HCT116 (cell line): ENCODE measurements around the gene FRMD4B. TPM values are rescaled to one million over a fixed set of nuclear protein-coding genes. Genes with fewer than 3 reads are reported as not detected.

Experiments
- ATAC-seq: fragments of 200-7000 bp; cut with Tn5 transposase; 2 replicates; pipeline ENCODE4 v1.9.1; 2020; ENCODE audit warnings: mild to moderate bottlenecking, moderate library complexity
- BruUV-seq: library from RNA; stranded (reverse); fragments of 400-500 nt; replicated peaks from 2 replicates; lab custom pipeline; 2021; lab: Mats Ljungman, UMichigan
- CTCF ChIA-PET: fragments of 300-600 bp; sonication (Branson Sonifier 250); formaldehyde crosslinking; loops from one replicate; lab custom pipeline; 2021; ENCODE audit warnings: antibody characterized with exemption; lab: Charles Lee
- POLR2A ChIA-PET: fragments of 300-600, 350-600 bp; sonication (Branson Sonifier 250); formaldehyde crosslinking; loops from one replicate; lab custom pipeline; 2021; ENCODE audit warnings: antibody characterized with exemption; lab: Charles Lee
- RAD21 ChIA-PET, 2 experiments: fragments of 300-600 bp; sonication (Branson Sonifier 250); formaldehyde crosslinking; loops; one replicate each; lab custom pipeline; 2023; ENCODE audit warnings: low total read pairs in 2 of 2; ENCODE audit not compliant: uncharacterized antibody in 2 of 2, unreplicated experiment in 2 of 2, low non-redundant PET in 1 of 2; lab: Charles Lee
- DNase-seq: peaks from one replicate; pipeline ENCODE4 v3.0.0-alpha.2; 2010; ENCODE audit warnings: low read depth, low spot score
- H2AFZ ChIP-seq: fragments of 200-600 bp; shearing (Covaris generic), sonication (generic); 2 replicates; pipeline ENCODE4 v1.6.1; 2017; ENCODE audit warnings: low read depth, mixed run types, mixed read lengths, antibody characterized with exemption, low read length; ENCODE audit not compliant: poor library complexity, severe bottlenecking
- H3K27ac ChIP-seq: 2 replicates; pipeline ENCODE4 v1.5.1; 2012; ENCODE audit warnings: low read depth, low read length
- H3K27me3 ChIP-seq: fragments of 200-600 bp; sonication (generic); 2 replicates; pipeline ENCODE4 v1.6.1; 2016; ENCODE audit warnings: mixed run types, low read length, mixed read lengths; ENCODE audit not compliant: insufficient read depth
- H3K36me3 ChIP-seq, 2 experiments: fragments of 200-500 bp in 1 of 2; fragments of 200-600 bp in 1 of 2; sonication (Bioruptor generic) in 1 of 2; sonication (generic) in 1 of 2; 2 replicates each; pipeline versions ENCODE4 v1.5.1 to v1.6.1; 2014 to 2016; ENCODE audit warnings: low read length in 2 of 2, inconsistent platforms in 1 of 2, mixed read lengths in 1 of 2, mixed run types in 1 of 2; ENCODE audit not compliant: insufficient read depth in 2 of 2, control insufficient read depth in 1 of 2
- H3K4me1 ChIP-seq, 2 experiments: fragments of 200-600 bp in 1 of 2; sonication (generic) in 1 of 2; 2 replicates each; pipeline versions ENCODE4 v1.5.1 to v1.6.1; 2012 to 2017; ENCODE audit warnings: low read length in 2 of 2, inconsistent platforms in 1 of 2, mild to moderate bottlenecking in 1 of 2, mixed read lengths in 1 of 2, mixed run types in 1 of 2, moderate library complexity in 1 of 2; ENCODE audit not compliant: insufficient read depth in 2 of 2, control insufficient read depth in 1 of 2
- H3K4me2 ChIP-seq: fragments of 200-600 bp; sonication (generic); 2 replicates; pipeline ENCODE4 v1.6.1; 2017; ENCODE audit warnings: mixed run types, low read length, mixed read lengths
- H3K4me3 ChIP-seq, 2 experiments: fragments of 200-600 bp in 1 of 2; sonication (generic) in 1 of 2; replicated peaks in 1 of 2; 2 replicates each; pipeline ENCODE4 v1.5.1; 2011 to 2016; ENCODE audit warnings: low read length in 2 of 2, control low read depth in 1 of 2, low read depth in 1 of 2, mild to moderate bottlenecking in 1 of 2, mixed read lengths in 1 of 2, mixed run types in 1 of 2
- H3K79me2 ChIP-seq: fragments of 200-600 bp; sonication (generic); 2 replicates; pipeline ENCODE4 v1.6.1; 2017; ENCODE audit warnings: mild to moderate bottlenecking, mixed run types, low read length, moderate library complexity, mixed read lengths; ENCODE audit not compliant: insufficient read depth
- H3K9ac ChIP-seq: fragments of 200-600 bp; sonication (generic); 2 replicates; pipeline ENCODE4 v1.6.1; 2016; ENCODE audit warnings: low read length, mixed read lengths
- H3K9me2 ChIP-seq: fragments of 200-600 bp; sonication (generic), shearing (Covaris generic); 2 replicates; pipeline ENCODE4 v1.6.1; 2017; ENCODE audit warnings: mixed run types, mild to moderate bottlenecking, moderate library complexity; ENCODE audit not compliant: insufficient read depth
- H3K9me3 ChIP-seq, 2 experiments: fragments of 200-500 bp in 1 of 2; fragments of 200-600 bp in 1 of 2; sonication (Bioruptor generic) in 1 of 2; sonication (generic) in 1 of 2; 2 replicates each; pipeline ENCODE4 v1.6.1; 2014 to 2017; ENCODE audit warnings: low read length in 2 of 2, mixed read lengths in 2 of 2, inconsistent platforms in 1 of 2, low read depth in 1 of 2, mild to moderate bottlenecking in 1 of 2, mixed run types in 1 of 2, moderate library complexity in 1 of 2; ENCODE audit not compliant: control insufficient read depth in 1 of 2, insufficient read depth in 1 of 2
- H4K20me1 ChIP-seq: fragments of 200-600 bp; sonication (generic), shearing (Covaris generic); 2 replicates; pipeline ENCODE4 v1.6.1; 2017; ENCODE audit warnings: mixed run types, mild to moderate bottlenecking, moderate library complexity; ENCODE audit not compliant: insufficient read depth
- EGR1 ChIP-seq: IDR thresholded peaks from 2 replicates; pipeline ENCODE4 v1.6.1; 2012; ENCODE audit warnings: low read depth
- EZH2 ChIP-seq: fragments of 200-600 bp; sonication (generic); IDR thresholded peaks from 2 replicates; pipeline ENCODE4 v1.6.1; 2017; ENCODE audit warnings: antibody characterized with exemption, mixed run types
- EZH2phosphoT487 ChIP-seq: fragments of 200-600 bp; IDR thresholded peaks from 2 replicates; pipeline ENCODE4 v1.6.1; 2018; ENCODE audit warnings: antibody characterized with exemption, borderline replicate concordance
- POLR2AphosphoS5 ChIP-seq: IDR thresholded peaks from 2 replicates; pipeline ENCODE4 v1.6.1; 2011; ENCODE audit warnings: mild to moderate bottlenecking, low read depth, low read length, moderate library complexity
- REST ChIP-seq: IDR thresholded peaks from 2 replicates; pipeline ENCODE4 v1.6.1; 2012; ENCODE audit warnings: low read depth
- SIN3A ChIP-seq: IDR thresholded peaks from 2 replicates; pipeline ENCODE4 v1.6.1; 2012; ENCODE audit warnings: low read depth
- ZFX ChIP-seq: fragments of 450-650 bp; IDR thresholded peaks from 2 replicates; pipeline ENCODE4 v1.6.1; 2017
- ZNF274 ChIP-seq: fragments of 200-500 bp; sonication (Bioruptor generic); IDR thresholded peaks from 2 replicates; pipeline ENCODE4 v1.6.1; 2014; ENCODE audit warnings: mild to moderate bottlenecking, low read depth, low read length, inconsistent platforms
- intact Hi-C: fragments of 100-400 bp; cut with micrococcal nuclease; formaldehyde crosslinking; loops from 2 replicates; pipeline ENCODE4 v1.10.0; 2022
- total RNA-seq: library from RNA; stranded (reverse); gene quantifications from one replicate; pipeline ENCODE4 v1.2.1, GENCODE V29; 2021; ENCODE audit not compliant: unreplicated experiment
- TF ChIP-seq, protein P1 (sequence below): IDR thresholded peaks from 2 replicates; pipeline ENCODE4 v1.6.1; 2012
- TF ChIP-seq, protein P2 (sequence below), 3 experiments: fragments of 200-600 bp in 1 of 3; sonication (generic) in 1 of 3; IDR thresholded peaks in 2 of 3; conservative IDR thresholded peaks in 1 of 3; 2 replicates each; pipeline ENCODE4 v1.5.1; 2012 to 2017; ENCODE audit warnings: low read depth in 2 of 3, low read length in 2 of 3, antibody characterized with exemption in 1 of 3, borderline replicate concordance in 1 of 3, control low read depth in 1 of 3, mild to moderate bottlenecking in 1 of 3, mixed read lengths in 1 of 3, mixed run types in 1 of 3, moderate library complexity in 1 of 3; ENCODE audit not compliant: insufficient read depth in 1 of 3

Gene FRMD4B
- total RNA-seq, 1 experiment from 2014 or later = 2.0 TPM

- Histone ChIP-seq H3K9me3 (no peaks in the 10 kb centered on the region), H3K9me2 (no peaks in the 10 kb centered on the region), H3K27ac (no peak overlapping the region), H4K20me1 (no peaks in the 10 kb centered on the region), H3K36me3 (no peaks in the 10 kb centered on the region), H3K4me3 (no peak overlapping the region), H3K4me1 (peaks cover 10 to 11% of the 10 kb centered on the region in 2 experiments), H3K9ac (no peak overlapping the region)
- CTCF ChIA-PET = no interaction called here
- BruUV-seq = no TSS peak
- intact Hi-C loops = no loop called here
- RAD21 ChIA-PET = no interaction called here
- no peak for ATAC-seq
- POLR2A ChIA-PET = no interaction called here
- TF ChIP-seq SIN3A (no peak), EZH2phosphoT487 (no peak), ZFX (no peak), EZH2 (no peak), POLR2AphosphoS5 (no peak), ZNF274 (no peak), REST (no peak), EGR1 (no peak)
- TF ChIP-seq, protein P1, sequence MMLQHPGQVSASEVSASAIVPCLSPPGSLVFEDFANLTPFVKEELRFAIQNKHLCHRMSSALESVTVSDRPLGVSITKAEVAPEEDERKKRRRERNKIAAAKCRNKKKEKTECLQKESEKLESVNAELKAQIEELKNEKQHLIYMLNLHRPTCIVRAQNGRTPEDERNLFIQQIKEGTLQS = no peak
- TF ChIP-seq, protein P2, sequence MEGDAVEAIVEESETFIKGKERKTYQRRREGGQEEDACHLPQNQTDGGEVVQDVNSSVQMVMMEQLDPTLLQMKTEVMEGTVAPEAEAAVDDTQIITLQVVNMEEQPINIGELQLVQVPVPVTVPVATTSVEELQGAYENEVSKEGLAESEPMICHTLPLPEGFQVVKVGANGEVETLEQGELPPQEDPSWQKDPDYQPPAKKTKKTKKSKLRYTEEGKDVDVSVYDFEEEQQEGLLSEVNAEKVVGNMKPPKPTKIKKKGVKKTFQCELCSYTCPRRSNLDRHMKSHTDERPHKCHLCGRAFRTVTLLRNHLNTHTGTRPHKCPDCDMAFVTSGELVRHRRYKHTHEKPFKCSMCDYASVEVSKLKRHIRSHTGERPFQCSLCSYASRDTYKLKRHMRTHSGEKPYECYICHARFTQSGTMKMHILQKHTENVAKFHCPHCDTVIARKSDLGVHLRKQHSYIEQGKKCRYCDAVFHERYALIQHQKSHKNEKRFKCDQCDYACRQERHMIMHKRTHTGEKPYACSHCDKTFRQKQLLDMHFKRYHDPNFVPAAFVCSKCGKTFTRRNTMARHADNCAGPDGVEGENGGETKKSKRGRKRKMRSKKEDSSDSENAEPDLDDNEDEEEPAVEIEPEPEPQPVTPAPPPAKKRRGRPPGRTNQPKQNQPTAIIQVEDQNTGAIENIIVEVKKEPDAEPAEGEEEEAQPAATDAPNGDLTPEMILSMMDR (IDR thresholded peaks at IDR 0.05 in 2 of 3, conservative IDR thresholded peaks at IDR 0.05 in 1 of 3; ENCODE audit: borderline replicate concordance in 1 of 3, insufficient read depth in 1 of 3, low read depth in 2 of 3, low read length in 2 of 3) = no peak
- TF ChIP-seq, all 23 proteins: peak for 0
- H3K4me2 ChIP-seq = no peak overlapping the region
- no peak for DNase-seq
- H3K79me2 ChIP-seq = no peaks in the 10 kb centered on the region
- no peak overlapping the region for H2AFZ ChIP-seq
- H3K27me3 ChIP-seq = no peaks in the 10 kb centered on the region
Observed at GRCh38 chr3:69197455-69197854, 188.4 kb downstream of the FRMD4B start.
